Activated naive CD4-positive, alpha-beta T cell treated with anti-CD3 and anti-CD28 coated beads, Interleukin-2, amount 10 ng/mL, durations not matched to agents 7 days and 5 days (primary cell): Measurements from ENCODE around the gene TRIM50.
"Not testable (repeated sequence)": the region's sequence is repeated elsewhere in the genome, so short reads cannot be mapped to it uniquely, and the experiment has no call there.

Experiments used
- CTCF ChIA-PET: fragments of 350-600 bp; sonication (Branson Sonifier 250); formaldehyde crosslinking; loops from one replicate; lab custom pipeline; 2021; ENCODE audit warnings: antibody characterized with exemption; lab: Charles Lee
- DNase-seq: peaks from one replicate; pipeline ENCODE4 v3.0.0-alpha.2; 2020
- H3K27ac Mint-ChIP-seq: one replicate; pipeline ENCODE4 v1.8.0; 2021; ENCODE audit warnings: mild to moderate bottlenecking, moderate library complexity, mixed read lengths
- H3K27me3 Mint-ChIP-seq: one replicate; pipeline ENCODE4 v1.8.0; 2021; ENCODE audit warnings: mild to moderate bottlenecking, mixed read lengths
- H3K36me3 Mint-ChIP-seq: one replicate; pipeline ENCODE4 v1.8.0; 2021; ENCODE audit warnings: mixed read lengths
- H3K4me1 Mint-ChIP-seq: one replicate; pipeline ENCODE4 v1.8.0; 2021; ENCODE audit warnings: mixed read lengths
- H3K4me3 Mint-ChIP-seq: one replicate; pipeline ENCODE4 v1.8.0; 2021; ENCODE audit warnings: mild to moderate bottlenecking, moderate library complexity, mixed read lengths
- H3K9me3 Mint-ChIP-seq: one replicate; pipeline ENCODE4 v1.8.0; 2021; ENCODE audit warnings: mixed read lengths

The TRIM50 gene

DNA sequence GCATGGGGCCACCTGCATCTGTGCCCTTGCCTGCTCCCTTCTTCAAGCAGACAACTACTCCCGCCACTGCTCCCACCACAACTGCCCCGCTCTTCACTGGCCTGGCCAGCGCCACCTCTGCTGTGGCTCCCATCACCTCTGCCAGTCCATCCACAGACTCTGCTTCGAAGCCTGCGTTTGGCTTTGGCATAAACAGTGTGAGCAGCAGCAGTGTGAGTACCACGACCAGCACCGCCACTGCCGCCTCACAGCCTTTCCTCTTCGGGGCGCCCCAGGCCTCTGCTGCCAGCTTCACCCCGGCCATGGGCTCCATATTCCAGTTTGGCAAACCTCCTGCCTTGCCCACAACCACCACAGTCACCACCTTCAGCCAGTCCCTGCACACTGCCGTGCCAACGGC, 30.6 kb downstream of the TRIM50 start:
- H3K36me3 Mint-ChIP-seq, H3K4me1 Mint-ChIP-seq, CTCF ChIA-PET, DNase-seq, H3K4me3 Mint-ChIP-seq, H3K9me3 Mint-ChIP-seq, H3K27me3 Mint-ChIP-seq, H3K27ac Mint-ChIP-seq: not testable (repeated sequence)

DNA sequence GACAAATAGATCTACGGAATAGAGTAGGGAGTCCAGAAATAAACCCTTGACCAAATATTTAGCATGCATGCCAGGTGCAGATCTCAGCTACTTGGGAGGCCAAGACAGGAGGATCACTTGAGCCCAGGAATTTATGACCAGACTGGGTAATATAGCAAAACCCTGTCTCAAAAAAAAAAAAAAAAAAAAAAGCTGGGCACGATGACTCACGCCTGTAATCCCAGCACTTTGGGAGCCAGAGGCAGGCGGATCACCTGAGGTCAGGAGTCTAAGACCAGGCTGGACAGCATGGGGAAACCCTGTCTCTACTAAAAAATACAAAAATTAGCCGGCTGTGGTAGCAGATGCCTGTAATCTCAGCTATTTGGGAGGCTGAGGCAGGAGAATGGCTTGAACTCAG, 50.7 kb downstream of the TRIM50 start:
- H3K27me3 Mint-ChIP-seq, H3K4me3 Mint-ChIP-seq, H3K36me3 Mint-ChIP-seq, CTCF ChIA-PET, DNase-seq, H3K4me1 Mint-ChIP-seq, H3K27ac Mint-ChIP-seq, H3K9me3 Mint-ChIP-seq: not testable (repeated sequence)

DNA sequence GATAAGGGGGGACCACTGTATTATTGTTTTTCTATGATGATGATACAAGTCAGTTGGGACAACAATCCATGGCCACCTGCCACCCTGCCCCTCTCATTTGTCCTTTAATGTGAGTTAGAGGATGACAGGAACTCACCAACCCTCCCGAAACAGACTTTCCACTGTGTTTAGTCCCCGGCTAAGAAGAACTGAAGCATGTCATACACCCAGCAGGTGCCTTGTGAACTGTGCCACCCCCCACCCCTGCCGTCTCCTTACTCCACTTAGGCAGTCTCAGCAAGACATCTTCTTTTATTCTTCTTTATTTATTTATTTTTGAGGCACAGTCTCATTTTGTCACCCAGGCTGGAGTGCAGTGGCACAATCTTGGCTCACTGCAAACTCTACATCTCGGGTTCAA, 60.1 kb downstream of the TRIM50 start:
- H3K4me3 Mint-ChIP-seq, DNase-seq, H3K9me3 Mint-ChIP-seq, H3K36me3 Mint-ChIP-seq, H3K27ac Mint-ChIP-seq, CTCF ChIA-PET, H3K4me1 Mint-ChIP-seq, H3K27me3 Mint-ChIP-seq: not testable (repeated sequence)

DNA sequence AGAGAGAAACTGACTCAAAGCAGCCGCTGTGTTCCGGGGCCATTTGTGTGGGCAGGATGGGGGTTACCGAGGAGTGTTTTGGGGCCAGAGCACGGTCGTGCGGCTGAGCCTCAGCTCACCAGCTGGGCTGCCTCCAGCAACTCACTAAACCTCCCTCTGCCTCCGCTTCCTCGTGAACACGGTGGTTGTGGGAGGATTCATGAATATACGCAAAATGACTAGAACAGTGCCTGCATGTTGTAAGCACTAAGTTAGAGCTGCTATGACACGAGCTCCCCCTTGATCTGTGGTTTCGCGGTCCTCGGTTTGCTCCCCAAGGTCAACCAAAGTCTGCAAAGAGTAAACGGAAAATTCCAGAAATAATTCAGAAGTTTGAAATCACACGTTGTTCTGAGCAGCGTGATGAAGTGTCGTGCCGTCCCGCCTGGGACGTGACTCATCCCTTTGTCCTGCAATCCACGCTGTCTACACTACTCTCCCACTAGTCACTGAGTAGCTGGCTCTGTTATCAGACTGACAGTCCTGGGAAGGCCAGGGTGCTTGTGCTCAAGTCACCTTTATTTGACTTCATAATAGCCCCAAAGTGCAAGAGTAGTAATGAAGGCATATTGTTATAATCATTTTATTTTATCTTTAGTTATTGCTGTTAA, 61.0 kb downstream of the TRIM50 start:
- CTCF ChIA-PET, H3K27ac Mint-ChIP-seq, H3K27me3 Mint-ChIP-seq, DNase-seq, H3K9me3 Mint-ChIP-seq, H3K4me1 Mint-ChIP-seq, H3K36me3 Mint-ChIP-seq, H3K4me3 Mint-ChIP-seq: not testable (repeated sequence)
